Gastroesophageal sphincter (tissue), 4 donors: ENCODE data around the gene ASB10. TPM values are rescaled to one million over a fixed set of nuclear protein-coding genes. Genes with fewer than 3 reads are reported as not detected.
A peak's percentile ranks its signal among the peaks of the same experiment; 100 is the strongest.

Experiments used
- ATAC-seq: fragments of 150-250 bp; one replicate; pipeline ENCODE4 v1.9.1; 2016; ENCODE audit warnings: mild to moderate bottlenecking, moderate library complexity
- H3K27ac ChIP-seq, 4 donors: fragments of 200-600 bp; sonication (generic) in 3 of 4; 1 replicate in 3 of 4; 2 replicates in 1 of 4; pipeline ENCODE4 v1.5.1; 2016 to 2019
- H3K27me3 ChIP-seq: fragments of 200-600 bp; sonication (generic); one replicate; pipeline ENCODE4 v1.5.1; 2019
- H3K36me3 ChIP-seq, 2 donors: fragments of 200-600 bp; sonication (generic); one replicate each; pipeline ENCODE4 v1.5.1; 2019; ENCODE audit warnings: control low read depth in 1 of 2
- H3K4me1 ChIP-seq, 3 donors: fragments of 200-600 bp; sonication (generic); 1 replicate in 2 of 3; 2 replicates in 1 of 3; pipeline ENCODE4 v1.5.1; 2016 to 2019; ENCODE audit warnings: control low read depth in 2 of 3
- H3K4me3 ChIP-seq, 2 donors: fragments of 200-600 bp; sonication (generic); one replicate each; pipeline ENCODE4 v1.5.1; 2019; ENCODE audit warnings: mild to moderate bottlenecking in 1 of 2, moderate library complexity in 1 of 2
- H3K9me3 ChIP-seq, 3 donors: fragments of 200-600 bp; sonication (generic); one replicate each; pipeline ENCODE4 v1.5.1; 2017 to 2019; ENCODE audit warnings: control low read depth in 2 of 3
- EP300 ChIP-seq: sonication (generic); formaldehyde crosslinking; IDR thresholded peaks from one replicate; pipeline ENCODE4 v1.6.1; 2017; ENCODE audit warnings: antibody characterized with exemption, mild to moderate bottlenecking
- POLR2A ChIP-seq, 2 donors: fragments of 450-650 bp; IDR thresholded peaks; one replicate each; pipeline ENCODE4 v1.6.1; 2017; ENCODE audit warnings: antibody characterized with exemption in 2 of 2, mild to moderate bottlenecking in 2 of 2, moderate library complexity in 1 of 2
- POLR2AphosphoS5 ChIP-seq: sonication (generic); formaldehyde crosslinking; IDR thresholded peaks from one replicate; pipeline ENCODE4 v1.6.1; 2017; ENCODE audit warnings: antibody characterized with exemption
- WGBS, 2 donors: methylation state at CpG; one replicate each; pipeline ENCODE4 v1.1.5; 2018; ENCODE audit warnings: low coverage in 1 of 2; 5-methylcytosine and 5-hydroxymethylcytosine counted together
- total RNA-seq, 4 donors: library from RNA; depleted of rRNA; stranded (reverse); fragments of >200 nt; gene quantifications; one replicate each; pipeline ENCODE4 v1.1.0, GENCODE V29; 2016
- TF ChIP-seq, protein P1 (sequence below), 4 experiments: fragments of 200-600 bp in 2 of 4; fragments of 450-650 bp in 2 of 4; sonication (generic) in 1 of 4; IDR thresholded peaks; one replicate each; pipeline ENCODE4 v1.5.1; 2017 to 2019; ENCODE audit warnings: antibody characterized with exemption in 4 of 4, mild to moderate bottlenecking in 2 of 4, moderate library complexity in 2 of 4

ASB10 gene
- total RNA-seq, 4 donors from 2014 or later = not detected

DNA sequence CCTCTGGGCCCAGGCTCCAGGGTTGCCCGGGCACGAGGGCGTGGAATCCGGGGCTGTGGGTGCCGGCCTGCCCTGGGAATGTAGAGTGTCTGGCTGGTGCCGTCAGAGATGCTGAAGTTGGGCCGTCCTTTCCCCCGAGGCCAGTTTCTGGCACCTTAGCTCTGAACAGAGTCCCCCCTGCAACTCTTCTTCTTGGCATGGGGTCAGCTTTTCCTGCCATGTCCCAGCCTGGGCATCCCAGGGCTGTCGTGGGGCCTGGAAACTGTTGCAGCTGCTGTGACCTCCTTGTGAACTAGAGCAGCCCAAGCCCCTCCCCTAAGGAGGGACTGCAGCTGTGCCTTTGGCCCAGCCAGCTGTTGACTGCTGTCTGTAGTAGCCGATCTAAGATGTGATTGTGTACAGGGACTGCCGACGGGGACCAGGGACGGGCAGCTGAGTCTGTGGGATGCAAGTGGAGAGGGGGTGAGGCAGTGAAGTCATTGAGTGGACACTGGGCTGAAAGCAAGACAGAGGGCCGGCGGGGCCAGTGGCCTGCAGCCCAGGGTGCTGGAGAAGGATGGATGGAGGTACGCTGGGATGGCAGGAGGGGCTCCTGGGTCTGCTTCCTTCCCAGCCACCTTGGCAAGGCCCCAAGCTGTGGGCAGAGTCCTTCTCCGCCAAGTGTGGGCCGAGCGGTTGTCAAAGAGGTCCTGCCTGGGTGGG lies 55.3 kb downstream of the ASB10 start:
- Histone ChIP-seq H3K9me3 (no peaks in the 10 kb centered on the region), H3K4me1 (peaks cover 0 to 8% (median 0%) of the 10 kb centered on the region in 3 donors), H3K36me3 (peaks cover 0 to 100% of the 10 kb centered on the region in 2 donors), H3K27me3 (no peaks in the 10 kb centered on the region), H3K4me3 (no peak overlapping the region), H3K27ac (no peak overlapping the region)
- TF ChIP-seq EP300 (no peak), POLR2A (IDR thresholded peaks at IDR 0.05) (no peak), POLR2AphosphoS5 (no peak)
- TF ChIP-seq, protein P1, sequence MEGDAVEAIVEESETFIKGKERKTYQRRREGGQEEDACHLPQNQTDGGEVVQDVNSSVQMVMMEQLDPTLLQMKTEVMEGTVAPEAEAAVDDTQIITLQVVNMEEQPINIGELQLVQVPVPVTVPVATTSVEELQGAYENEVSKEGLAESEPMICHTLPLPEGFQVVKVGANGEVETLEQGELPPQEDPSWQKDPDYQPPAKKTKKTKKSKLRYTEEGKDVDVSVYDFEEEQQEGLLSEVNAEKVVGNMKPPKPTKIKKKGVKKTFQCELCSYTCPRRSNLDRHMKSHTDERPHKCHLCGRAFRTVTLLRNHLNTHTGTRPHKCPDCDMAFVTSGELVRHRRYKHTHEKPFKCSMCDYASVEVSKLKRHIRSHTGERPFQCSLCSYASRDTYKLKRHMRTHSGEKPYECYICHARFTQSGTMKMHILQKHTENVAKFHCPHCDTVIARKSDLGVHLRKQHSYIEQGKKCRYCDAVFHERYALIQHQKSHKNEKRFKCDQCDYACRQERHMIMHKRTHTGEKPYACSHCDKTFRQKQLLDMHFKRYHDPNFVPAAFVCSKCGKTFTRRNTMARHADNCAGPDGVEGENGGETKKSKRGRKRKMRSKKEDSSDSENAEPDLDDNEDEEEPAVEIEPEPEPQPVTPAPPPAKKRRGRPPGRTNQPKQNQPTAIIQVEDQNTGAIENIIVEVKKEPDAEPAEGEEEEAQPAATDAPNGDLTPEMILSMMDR (IDR thresholded peaks at IDR 0.05) = no peak
- 75% methylated on average over 4 of the region's 19 CpGs; no CpG with 5 or more reads in 1 of the 2 donors for WGBS, 2 donors
- peak; percentile 16 for ATAC-seq

DNA sequence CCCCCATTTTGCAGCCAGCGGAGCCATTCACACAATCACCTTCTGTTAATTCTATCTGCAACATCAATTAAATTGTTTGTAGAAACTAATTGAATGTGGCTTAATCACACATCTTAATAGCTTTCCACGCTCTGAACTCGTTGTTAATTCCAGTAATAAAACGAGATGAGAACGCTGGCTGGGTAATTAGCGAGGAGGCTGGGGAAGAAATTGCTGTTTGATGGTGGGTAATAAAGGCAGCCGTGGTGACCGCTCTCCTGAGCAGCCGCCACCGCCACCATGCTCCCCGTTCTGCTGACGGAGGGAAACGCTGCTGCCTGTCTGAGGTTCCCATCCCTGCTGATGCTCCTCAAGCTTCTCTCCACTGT lies 55.8 kb downstream of the ASB10 start:
- H3K4me3 ChIP-seq = no peak overlapping the region
- 87 to 88% methylated on average over 9 to 10 of the region's 13 CpGs for WGBS, 2 donors
- no peaks in the 10 kb centered on the region for H3K27me3 ChIP-seq
- ATAC-seq = no peak
- no peak overlapping the region for H3K27ac ChIP-seq
- TF ChIP-seq POLR2A (IDR thresholded peaks at IDR 0.05) (no peak), EP300 (no peak), POLR2AphosphoS5 (no peak)
- TF ChIP-seq, protein P1 (IDR thresholded peaks at IDR 0.05) = no peak
- peaks cover 0 to 12% (median 0%) of the 10 kb centered on the region in 3 donors for H3K4me1 ChIP-seq
- peaks cover 0 to 98% of the 10 kb centered on the region in 2 donors for H3K36me3 ChIP-seq
- H3K9me3 ChIP-seq = no peaks in the 10 kb centered on the region

DNA sequence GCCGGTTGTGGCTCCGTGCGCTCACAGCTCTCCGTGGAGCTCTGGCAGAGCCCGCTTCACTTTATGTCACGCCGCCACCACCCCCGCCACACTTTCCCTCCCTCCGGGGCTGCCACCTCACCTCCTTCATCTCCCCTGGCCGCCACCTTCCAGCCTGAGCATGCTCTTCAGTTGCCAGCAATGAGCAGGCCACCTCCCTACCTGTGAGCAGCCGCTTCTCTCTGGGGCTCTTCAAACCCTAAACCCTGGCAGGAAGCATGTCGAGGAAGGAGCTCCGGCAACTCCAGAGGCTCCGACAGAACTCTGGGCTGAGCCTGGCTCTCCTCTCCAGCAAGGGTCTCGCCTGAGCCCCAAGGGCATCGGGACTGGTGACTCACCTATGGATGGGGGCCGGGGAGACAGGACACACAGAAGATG lies 56.3 kb downstream of the ASB10 start:
- Histone ChIP-seq H3K4me3 (no peak overlapping the region), H3K27me3 (no peaks in the 10 kb centered on the region), H3K4me1 (peaks cover 0 to 17% (median 0%) of the 10 kb centered on the region in 3 donors), H3K9me3 (no peaks in the 10 kb centered on the region), H3K36me3 (peaks cover 0 to 93% of the 10 kb centered on the region in 2 donors), H3K27ac (no peak overlapping the region)
- no CpG with 5 or more reads among the region's 17 CpGs for WGBS, 2 donors
- TF ChIP-seq EP300 = no peak
- TF ChIP-seq, protein P1 (IDR thresholded peaks at IDR 0.05) = no peak
- no peak for TF ChIP-seq POLR2AphosphoS5
- no peak for TF ChIP-seq POLR2A (IDR thresholded peaks at IDR 0.05)
- ATAC-seq = no peak

DNA sequence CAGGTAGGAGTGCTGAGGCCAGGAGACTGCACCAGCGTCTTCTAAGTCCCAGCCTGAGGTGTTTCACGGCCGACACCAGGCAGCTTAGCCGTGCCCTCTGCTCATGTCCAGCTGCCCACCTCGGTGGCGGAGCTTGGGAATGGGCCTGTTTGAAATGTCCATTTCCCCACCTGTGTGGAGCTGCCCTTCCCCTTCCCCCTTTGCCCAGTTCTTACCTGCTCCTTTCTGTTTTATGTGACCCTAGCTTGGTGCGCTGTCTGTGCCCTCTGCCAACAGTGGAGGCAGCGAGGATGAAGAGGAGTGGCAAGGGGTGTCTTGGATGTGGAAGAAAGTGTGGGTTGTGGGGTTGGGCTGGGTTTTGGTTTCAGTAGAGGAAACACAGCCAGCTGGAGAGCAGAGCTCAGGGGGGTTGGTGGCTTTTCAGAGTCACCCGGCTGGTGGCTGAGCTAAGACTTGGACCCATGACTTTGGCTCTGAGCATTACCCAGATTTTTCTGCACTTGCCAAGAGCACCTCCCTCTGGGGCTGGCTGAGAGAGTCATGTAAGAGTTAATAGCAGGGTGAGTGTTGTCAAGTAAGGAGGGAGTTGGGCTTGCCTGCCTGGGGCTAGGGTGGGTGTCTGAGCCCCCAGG lies 57.0 kb downstream of the ASB10 start:
- ATAC-seq = no peak
- no peaks in the 10 kb centered on the region for H3K27me3 ChIP-seq
- WGBS, 2 donors = 100% methylated on average over 1 of the region's 9 CpGs; no CpG with 5 or more reads in 1 of the 2 donors

More for the DNA sequence above, 57.0 kb downstream of the ASB10 start:
- TF ChIP-seq POLR2AphosphoS5 = no peak
- TF ChIP-seq POLR2A (IDR thresholded peaks at IDR 0.05) = no peak
- TF ChIP-seq EP300 = no peak
- TF ChIP-seq, protein P1 (IDR thresholded peaks at IDR 0.05) = no peak
- H3K4me3 ChIP-seq = no peak overlapping the region
- no peak overlapping the region for H3K27ac ChIP-seq
- peaks cover 0 to 88% of the 10 kb centered on the region in 2 donors for H3K36me3 ChIP-seq
- H3K4me1 ChIP-seq = peaks cover 0 to 24% (median 3%) of the 10 kb centered on the region in 3 donors
- no peaks in the 10 kb centered on the region for H3K9me3 ChIP-seq
